GM18498 (cell line): ENCODE data around the gene IGDCC3.

ENCODE experiments used
- ATAC-seq: cut with Tn5 transposase; IDR thresholded peaks from one replicate; pipeline ENCODE4 v1.9.1; 2021; ENCODE audit warnings: mild to moderate bottlenecking, moderate library complexity; ENCODE audit not compliant: unreplicated experiment

The IGDCC3 gene

DNA sequence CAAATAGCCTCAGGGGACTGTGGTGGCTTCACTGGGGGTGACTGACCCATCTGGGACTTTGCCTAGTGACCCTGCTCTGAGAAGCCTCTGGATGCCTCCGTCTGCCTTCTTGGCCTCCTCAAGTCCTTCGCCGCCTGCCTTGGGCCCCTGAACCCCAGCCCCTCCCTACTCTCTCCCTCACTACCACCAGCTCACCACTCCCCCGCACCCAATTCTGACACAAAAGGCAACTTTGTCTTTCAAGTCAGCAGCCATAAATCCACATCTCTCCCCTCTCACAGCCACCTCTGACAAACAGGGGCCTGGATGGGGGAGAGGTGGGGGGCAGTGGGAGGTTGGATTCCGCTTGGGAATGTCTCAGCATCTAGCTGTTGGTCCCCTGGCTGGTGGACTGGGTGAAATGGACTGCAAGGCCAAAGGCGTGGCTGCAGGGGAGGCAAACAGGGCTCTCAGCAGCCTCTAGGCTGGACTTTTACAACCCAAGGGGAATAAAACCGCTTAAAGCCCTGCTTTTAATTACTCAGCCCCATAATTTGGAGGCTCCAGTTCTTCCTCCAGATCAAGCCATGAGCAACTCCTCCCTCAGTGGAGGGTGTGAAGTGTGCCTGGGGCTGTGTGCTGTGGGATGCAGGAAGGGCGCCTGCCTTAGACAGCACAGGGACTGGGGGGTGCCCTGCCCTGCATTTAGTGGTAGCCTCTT, 33.4 kb downstream of the IGDCC3 start:
- no peak for ATAC-seq

- ATAC-seq: no peak
Measured at GRCh38 chr15:65343374-65343981, 34.3 kb downstream of the IGDCC3 start.

GRCh38 chr15:65342493-65342892, 35.3 kb downstream of the IGDCC3 start:
- ATAC-seq: no peak

DNA sequence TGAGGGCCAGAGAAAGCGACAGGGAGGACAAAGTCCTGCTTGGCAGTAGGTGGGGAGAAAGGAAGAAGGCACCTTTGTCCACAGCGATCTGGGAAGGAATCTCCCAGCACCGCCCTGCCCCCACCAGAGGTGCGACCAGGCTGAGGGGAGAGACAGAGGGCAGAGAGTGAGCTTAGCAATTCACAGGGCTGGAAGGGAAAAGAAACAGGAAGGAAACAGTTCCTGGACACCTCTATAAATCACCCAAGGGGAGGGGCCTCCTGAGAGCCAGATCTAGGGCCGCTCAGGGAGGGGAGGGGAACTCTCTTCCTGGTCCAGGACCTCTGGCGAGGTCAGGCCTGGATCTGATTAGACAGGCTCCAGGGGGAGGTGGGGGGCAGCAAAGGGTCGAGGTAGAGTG, 37.9 kb downstream of the IGDCC3 start:
- ATAC-seq: no peak

GRCh38 chr15:65339416-65339815, 38.4 kb downstream of the IGDCC3 start:
- no peak for ATAC-seq

DNA sequence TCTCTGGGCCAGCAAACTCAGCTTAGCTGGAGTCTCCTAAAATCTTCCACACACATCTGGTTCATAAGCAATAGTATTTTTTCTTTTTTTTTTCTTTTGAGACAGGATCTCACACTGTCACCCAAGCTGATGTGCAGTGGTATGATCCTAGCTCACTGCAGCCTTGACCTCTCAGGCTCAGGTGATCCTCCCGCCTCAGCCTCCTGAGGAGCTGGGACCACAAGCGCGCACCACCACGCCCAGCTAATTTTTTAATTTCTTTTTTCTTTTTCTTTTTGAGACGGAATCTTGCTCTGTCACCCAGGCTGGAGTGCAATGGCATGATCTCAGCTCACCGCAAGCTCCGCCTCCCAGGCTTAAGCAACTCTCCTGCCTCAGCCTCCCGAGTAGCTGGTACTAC, 39.0 kb downstream of the IGDCC3 start:
- no peak for ATAC-seq

DNA sequence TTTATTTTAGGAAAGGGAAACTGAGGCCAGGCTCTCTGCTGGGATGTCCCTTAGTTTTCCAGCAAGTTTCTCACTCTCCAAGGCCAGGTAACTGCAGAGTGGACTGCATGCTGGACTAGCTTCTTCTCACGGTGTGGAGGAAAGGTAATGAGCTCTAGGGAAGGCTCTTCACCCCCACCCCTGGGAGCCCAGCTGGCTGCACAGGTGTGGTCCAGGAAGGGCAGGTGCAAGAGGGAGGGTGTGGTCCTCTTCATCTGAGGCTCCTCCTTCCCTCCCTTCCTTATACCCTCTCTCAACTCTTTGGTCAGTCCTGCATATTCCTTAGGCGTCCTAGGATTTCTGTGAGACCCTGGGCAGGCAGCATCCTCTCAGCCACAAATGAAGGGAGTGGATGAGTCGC, 39.4 kb downstream of the IGDCC3 start:
- ATAC-seq: no peak

DNA sequence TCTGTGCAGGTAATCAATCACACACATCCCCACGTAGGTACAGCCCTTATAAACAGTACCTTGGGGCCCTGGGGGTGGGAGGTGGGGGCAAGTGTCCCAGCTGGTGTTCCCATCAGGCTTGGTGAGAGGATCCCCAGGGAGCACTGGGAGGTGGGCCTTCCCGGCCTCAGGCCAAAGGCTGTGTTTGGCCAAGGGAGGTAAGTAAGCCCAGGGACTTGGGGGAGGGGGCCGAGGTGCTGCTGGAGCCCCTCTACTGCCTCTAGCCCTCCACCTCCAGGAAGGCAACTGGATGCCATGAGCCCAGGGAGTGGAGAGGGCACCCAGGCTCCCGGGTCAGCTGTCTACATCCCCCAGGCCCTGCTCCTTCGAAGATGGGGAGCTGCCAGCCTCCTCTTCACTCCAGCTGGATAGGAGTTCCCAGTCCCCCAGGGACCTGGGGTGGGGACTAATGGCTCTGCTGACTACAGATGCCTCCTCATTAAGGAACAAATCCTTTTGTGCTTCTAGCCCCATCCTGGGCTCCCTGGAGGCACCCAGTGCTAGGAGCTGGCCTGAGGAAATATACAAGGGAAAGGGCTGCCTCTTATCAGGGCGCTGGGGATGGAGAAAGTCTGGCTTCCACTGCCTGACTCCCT, 40.2 kb downstream of the IGDCC3 start:
- no peak for ATAC-seq

DNA sequence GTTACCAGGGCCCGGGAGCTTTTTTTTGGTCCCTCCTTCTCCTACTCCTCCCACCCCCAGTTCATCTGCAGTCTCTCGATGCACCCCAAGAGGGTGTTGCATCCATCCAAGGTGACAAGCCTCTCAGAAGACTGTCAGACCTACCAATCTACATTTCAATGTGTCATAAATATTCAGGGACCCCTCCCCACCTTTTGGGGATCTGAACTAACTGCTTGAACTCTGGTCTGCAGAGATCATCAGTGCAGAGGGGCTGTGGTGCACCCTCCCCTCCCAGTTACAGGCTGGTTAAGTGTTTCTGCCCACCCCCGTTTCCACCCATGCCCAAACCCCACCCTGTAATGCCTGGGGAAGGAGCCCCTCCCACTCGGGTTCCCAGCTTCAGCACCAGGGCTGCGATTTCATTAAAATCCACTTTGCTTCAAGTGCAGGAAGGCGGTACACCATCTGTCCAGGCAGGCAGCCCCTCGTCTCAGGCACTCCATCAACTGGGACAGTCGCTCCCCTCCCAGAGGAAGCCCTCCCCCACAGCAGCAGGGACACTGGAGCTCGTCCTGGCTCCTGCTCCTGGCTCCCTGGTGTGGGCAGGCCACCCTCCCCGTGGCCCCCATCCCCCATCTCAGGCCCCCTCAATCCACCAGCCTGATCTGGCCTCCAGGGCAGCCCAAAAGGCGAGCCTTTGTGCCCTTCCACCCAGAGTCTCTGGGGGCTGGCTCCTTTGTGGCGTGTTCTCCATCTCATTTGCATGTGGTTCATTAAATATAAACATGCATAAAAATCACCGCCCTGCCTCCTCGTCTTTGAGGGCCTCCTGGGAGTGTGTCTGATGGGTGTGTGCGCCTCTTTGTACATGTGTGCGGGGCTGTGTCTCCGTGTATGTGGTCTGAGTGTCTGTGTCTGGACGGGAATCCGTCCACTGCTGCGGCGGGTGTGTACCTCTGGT, 41.0 kb downstream of the IGDCC3 start:
- no peak for ATAC-seq

DNA sequence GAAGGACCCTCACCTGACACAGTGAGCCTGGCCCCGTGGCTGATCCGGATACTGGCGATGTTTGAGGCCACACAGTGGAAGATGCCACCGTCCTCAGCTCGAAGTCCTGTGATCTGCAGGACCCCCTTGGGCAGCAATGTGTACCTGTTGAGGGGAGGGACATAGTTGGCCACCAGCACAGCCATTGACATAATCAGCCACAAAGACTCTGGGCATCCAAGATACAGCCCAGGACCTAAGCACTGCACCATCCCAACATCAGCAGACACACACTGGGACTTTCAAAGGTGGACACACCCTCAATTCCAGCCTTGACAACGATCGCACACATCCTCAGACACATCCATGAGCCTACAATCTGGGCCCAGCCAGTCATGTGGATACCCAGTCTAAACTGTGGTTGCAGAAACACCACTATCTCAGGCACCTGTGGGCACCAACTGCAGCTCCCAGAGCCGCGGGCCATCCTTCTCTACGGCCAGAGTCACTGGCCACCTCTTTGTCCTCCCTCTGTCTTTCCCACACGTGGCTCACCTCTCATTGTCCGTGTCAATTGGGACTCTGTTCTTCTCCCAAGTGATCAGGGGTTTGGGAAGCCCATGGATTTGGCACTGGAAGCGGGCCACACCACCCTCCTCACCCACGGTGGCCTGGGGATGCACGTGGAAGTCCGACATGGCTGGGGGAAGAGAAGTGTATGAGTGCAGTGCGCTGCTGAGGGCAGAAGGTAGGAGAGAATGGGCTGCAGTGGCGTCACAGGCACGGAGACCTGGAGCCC, 42.3 kb downstream of the IGDCC3 start:
- no peak for ATAC-seq

DNA sequence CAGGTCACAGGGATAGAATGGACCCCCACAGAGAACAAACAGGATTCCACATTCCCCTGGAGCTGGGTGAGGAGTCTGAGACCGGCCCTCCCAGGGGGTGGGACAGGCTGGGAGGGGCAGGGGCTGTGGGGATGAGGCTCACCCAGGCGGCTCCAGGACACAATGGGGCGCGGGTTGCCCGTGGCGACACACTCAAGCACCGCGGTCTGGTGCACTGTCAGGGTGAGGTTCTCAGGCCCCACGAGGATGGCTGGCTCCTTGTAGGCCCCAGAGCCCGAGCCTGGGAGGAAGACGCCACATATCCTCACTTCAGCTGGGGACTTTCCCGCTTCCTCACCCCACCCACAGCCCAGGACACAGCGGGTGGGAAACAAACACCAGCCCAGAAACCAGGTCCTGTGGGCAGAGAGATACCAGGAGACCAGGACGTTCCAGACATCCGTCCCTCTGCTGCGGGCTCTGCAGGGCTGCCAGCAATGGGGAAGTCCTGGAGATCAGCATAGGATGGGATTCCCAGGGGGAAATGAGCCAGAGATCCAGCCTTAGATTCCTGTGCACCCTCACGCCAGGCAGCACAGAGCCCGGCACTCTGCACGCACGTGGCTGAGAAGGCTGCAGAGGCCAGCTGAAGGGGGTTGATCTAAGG, 43.1 kb downstream of the IGDCC3 start:
- no peak for ATAC-seq

GRCh38 chr15:65333856-65334255, 43.9 kb downstream of the IGDCC3 start:
- no peak for ATAC-seq

DNA sequence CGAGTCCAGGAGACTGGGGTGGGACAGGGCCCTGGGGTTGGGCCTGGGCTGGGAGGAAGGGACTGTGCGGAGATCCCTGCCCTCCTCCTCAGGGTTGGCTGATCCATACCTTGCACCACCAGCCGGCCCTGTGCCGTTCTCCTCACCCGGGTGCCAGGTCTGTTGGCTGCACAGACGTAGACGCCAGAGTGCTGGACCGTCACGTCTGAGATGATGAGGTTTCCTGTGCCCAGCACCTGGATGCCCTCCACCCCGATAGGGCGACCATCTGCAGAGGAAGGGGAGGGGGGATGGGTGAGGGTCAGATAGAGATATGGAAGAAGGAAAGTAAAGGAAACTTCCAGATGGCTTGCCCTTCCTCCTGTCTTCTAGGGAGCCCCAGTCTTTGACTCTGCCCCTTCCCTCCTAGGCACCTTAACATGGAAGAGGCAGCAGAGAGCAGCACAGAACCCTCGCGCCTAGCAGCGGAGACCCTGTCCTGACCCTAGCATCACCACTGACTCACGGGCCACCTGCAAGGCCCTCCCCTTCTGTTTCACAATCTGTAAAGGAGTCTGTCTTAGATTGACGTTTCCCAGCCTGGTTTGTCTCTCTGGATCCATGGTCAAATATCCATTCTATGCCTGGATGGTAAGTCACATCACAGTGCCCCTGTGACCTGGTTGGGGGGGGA, 44.5 kb downstream of the IGDCC3 start:
- ATAC-seq: no peak

DNA sequence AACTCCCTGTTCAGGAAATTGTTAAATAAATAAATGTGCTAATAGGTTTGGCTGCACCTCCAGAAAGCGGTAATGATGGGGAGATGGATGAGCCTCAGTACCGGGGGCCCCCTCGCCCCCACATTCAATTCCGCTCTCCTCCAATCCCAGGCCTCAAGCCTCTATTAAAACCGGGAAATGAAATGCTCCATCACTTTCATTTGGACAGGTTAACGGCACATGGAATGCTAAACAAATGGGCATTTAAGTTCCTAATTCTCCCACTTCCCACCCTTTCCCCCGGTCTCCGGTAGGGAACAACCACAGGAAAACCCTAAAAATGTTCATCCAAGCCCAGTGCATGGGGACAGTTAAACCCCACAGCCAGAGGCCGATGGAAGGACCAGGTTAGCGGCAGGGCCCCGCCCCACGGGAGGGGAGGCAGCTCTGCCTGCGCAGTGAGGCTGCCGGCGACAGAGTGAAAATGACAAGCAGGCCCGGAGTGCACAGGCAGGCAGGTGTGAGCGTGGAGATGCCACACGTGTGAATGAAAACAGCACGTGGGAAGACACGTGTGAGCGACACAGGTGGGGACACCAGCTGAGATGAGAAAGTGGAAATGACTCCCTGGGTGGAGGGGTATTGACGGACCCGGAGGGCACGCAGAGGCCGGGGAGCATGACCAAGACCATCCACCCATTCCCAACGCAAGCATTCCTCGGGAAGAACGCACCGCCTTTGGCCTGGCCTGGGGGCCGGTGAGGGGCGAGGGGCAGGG, 45.2 kb downstream of the IGDCC3 start:
- ATAC-seq: no peak

DNA sequence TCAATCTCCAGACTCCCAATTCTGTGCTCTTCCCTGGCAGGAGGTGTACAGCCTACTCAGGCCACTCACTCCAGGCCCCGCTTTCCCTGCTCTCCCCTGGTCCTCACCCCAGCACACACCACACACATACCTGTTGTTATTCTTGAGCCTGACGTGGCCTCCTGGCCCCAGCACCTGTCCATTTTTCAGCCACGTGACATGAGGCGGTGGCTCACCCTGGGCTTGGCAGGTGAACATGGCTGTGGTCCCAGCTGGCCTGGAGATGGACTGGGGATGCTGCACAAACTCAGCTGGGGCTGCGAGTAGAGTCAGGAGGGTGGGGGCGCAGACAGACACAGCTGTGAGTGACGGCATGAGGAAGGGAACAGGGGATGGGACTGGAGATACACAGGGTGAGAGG, 46.0 kb downstream of the IGDCC3 start:
- no peak for ATAC-seq

GRCh38 chr15:65330934-65331645, 46.7 kb downstream of the IGDCC3 start:
- ATAC-seq: no peak

- no peak for ATAC-seq
Measured at GRCh38 chr15:65329984-65330735, 47.6 kb downstream of the IGDCC3 start.
